NCI-H2227 treated with DMSO at 0.1 percent for 48 hours (cell line): ENCODE measurements around the gene ADM5.

ENCODE experiments used
- DNase-seq: peaks from one replicate; lab custom pipeline; 2025; lab: John Stamatoyannopoulos, UW

The ADM5 gene

GRCh38 chr19:49680421-49681351 is 8.7 kb upstream of the ADM5 start:
- peak; percentile 88 for DNase-seq

GRCh38 chr19:49681830-49682229 is 7.6 kb upstream of the ADM5 start:
- no peak for DNase-seq

- DNase-seq, result no peak
Observed at GRCh38 chr19:49682274-49682673, 7.1 kb upstream of the ADM5 start.

GRCh38 chr19:49683814-49684250 is 5.6 kb upstream of the ADM5 start:
- no peak for DNase-seq

GRCh38 chr19:49684251-49684982 is 5.0 kb upstream of the ADM5 start:
- DNase-seq, result no peak

- no peak for DNase-seq
Observed at GRCh38 chr19:49684983-49685553, 4.3 kb upstream of the ADM5 start.

- no peak for DNase-seq
Observed at GRCh38 chr19:49685845-49686332, 3.5 kb upstream of the ADM5 start.

- DNase-seq, result no peak
Observed at GRCh38 chr19:49686503-49687088, 2.8 kb upstream of the ADM5 start.

- DNase-seq, result no peak
Observed at GRCh38 chr19:49687150-49687549, 2.2 kb upstream of the ADM5 start.

- peak; percentile 19 for DNase-seq
Observed at GRCh38 chr19:49687566-49688316, 1.7 kb upstream of the ADM5 start.

GRCh38 chr19:49688531-49689132 is 762 bp upstream of the ADM5 start:
- DNase-seq, result no peak

- DNase-seq, result no peak
Observed at GRCh38 chr19:49690079-49690655, 773 bp downstream of the ADM5 start.

GRCh38 chr19:49690656-49691242 is 1.4 kb downstream of the ADM5 start, which contains the start of gene CPT1C:
Gene CPT1C, plus strand, starts transcription at chr19:49691116. Its CDS starts 1,137 bp downstream, at chr19:49692253.
- DNase-seq, result peak; percentile 88

GRCh38 chr19:49691243-49692146 is 2.1 kb downstream of the ADM5 start:
- DNase-seq, result peak; percentile 55

GRCh38 chr19:49692147-49692506 is 2.7 kb downstream of the ADM5 start:
- DNase-seq, result peak; percentile 19

GRCh38 chr19:49696115-49696514 is 6.7 kb downstream of the ADM5 start:
- no peak for DNase-seq

GRCh38 chr19:49696865-49697264 is 7.5 kb downstream of the ADM5 start:
- no peak for DNase-seq

GRCh38 chr19:49699364-49699763 is 10.0 kb downstream of the ADM5 start:
- DNase-seq, result no peak

GRCh38 chr19:49700563-49700962 is 11.2 kb downstream of the ADM5 start:
- no peak for DNase-seq
